Caco-2 (cell line): Measurements from ENCODE around the gene FOSL2. TPM values are rescaled to one million over a fixed set of nuclear protein-coding genes. Genes with fewer than 3 reads are reported as not detected.

Source experiments
- BruUV-seq: library from RNA; stranded (reverse); fragments of 400-500 nt; replicated peaks from 2 replicates; lab custom pipeline; 2021; lab: Mats Ljungman, UMichigan
- CTCF ChIA-PET: fragments of 300-600 bp; sonication (Branson Sonifier 250); formaldehyde crosslinking; loops from one replicate; lab custom pipeline; 2022; ENCODE audit warnings: antibody characterized with exemption; lab: Charles Lee
- POLR2A ChIA-PET: fragments of 300-600 bp; sonication (Branson Sonifier 250); formaldehyde crosslinking; loops from one replicate; lab custom pipeline; 2022; ENCODE audit warnings: antibody characterized with exemption; lab: Charles Lee
- DNase-seq, 2 experiments: peaks; one replicate each; pipeline versions ENCODE4 v3.0.0 to v3.0.0-alpha.2; 2020 to 2022
- H3K27me3 ChIP-seq: replicated peaks from 2 replicates; pipeline ENCODE4 v1.6.0; 2011; ENCODE audit warnings: low read length; ENCODE audit not compliant: control insufficient read depth, insufficient read depth
- H3K36me3 ChIP-seq: 2 replicates; pipeline ENCODE4 v1.5.1; 2011; ENCODE audit warnings: low read length; ENCODE audit not compliant: control insufficient read depth, insufficient read depth
- H3K4me1 ChIP-seq: fragments of 250-450 bp; sonication (Bioruptor Pico); 2 replicates; pipeline ENCODE4 v1.5.1; 2020; ENCODE audit warnings: mild to moderate bottlenecking
- H3K4me3 ChIP-seq: 2 replicates; pipeline ENCODE4 v1.5.1; 2011; ENCODE audit warnings: low read depth, mild to moderate bottlenecking, control low read depth, low read length
- H3K9me3 ChIP-seq: fragments of 250-450 bp; sonication (Bioruptor Pico); 2 replicates; pipeline ENCODE4 v1.5.1; 2020; ENCODE audit warnings: mild to moderate bottlenecking, moderate library complexity
- H3K27ac Mint-ChIP-seq: one replicate; pipeline ENCODE4 v1.8.0; 2022; ENCODE audit warnings: mixed read lengths; ENCODE audit not compliant: unreplicated experiment
- H3K27me3 Mint-ChIP-seq: one replicate; pipeline ENCODE4 v1.8.0; 2022; ENCODE audit warnings: mixed read lengths; ENCODE audit not compliant: insufficient read depth, unreplicated experiment
- H3K36me3 Mint-ChIP-seq: one replicate; pipeline ENCODE4 v1.8.0; 2022; ENCODE audit warnings: mild to moderate bottlenecking, mixed read lengths; ENCODE audit not compliant: insufficient read depth, unreplicated experiment
- H3K4me1 Mint-ChIP-seq: one replicate; pipeline ENCODE4 v1.8.0; 2022; ENCODE audit warnings: low read depth, mixed read lengths; ENCODE audit not compliant: unreplicated experiment
- H3K4me3 Mint-ChIP-seq: one replicate; pipeline ENCODE4 v1.8.0; 2022; ENCODE audit warnings: mild to moderate bottlenecking, moderate library complexity, mixed read lengths; ENCODE audit not compliant: unreplicated experiment
- H3K9me3 Mint-ChIP-seq: one replicate; pipeline ENCODE4 v1.8.0; 2022; ENCODE audit warnings: mixed read lengths; ENCODE audit not compliant: unreplicated experiment
- CTCF ChIP-seq, 2 experiments: fragments of 200-600 bp in 1 of 2; IDR thresholded peaks; 1 replicate in 1 of 2; 2 replicates in 1 of 2; pipeline versions ENCODE4 v1.5.1 to v1.8.0; 2011 to 2022; ENCODE audit warnings: antibody characterized with exemption in 1 of 2, control low read depth in 1 of 2, inconsistent platforms in 1 of 2, low read depth in 1 of 2, low read length in 1 of 2, mild to moderate bottlenecking in 1 of 2, moderate library complexity in 1 of 2; ENCODE audit not compliant: insufficient read depth in 1 of 2, severe bottlenecking in 1 of 2, unreplicated experiment in 1 of 2
- intact Hi-C: fragments of 100-400 bp; cut with micrococcal nuclease; formaldehyde crosslinking; loops from one replicate; pipeline ENCODE4 v1.10.0; 2022; ENCODE audit not compliant: unreplicated experiment
- total RNA-seq: library from RNA; stranded (reverse); gene quantifications from 2 replicates; pipeline ENCODE4 v1.2.3, GENCODE V29; 2022

The FOSL2 gene
- total RNA-seq, 1 experiment from 2014 or later, result 64.6 TPM

GRCh38 chr2:28348149-28348567, 44.5 kb upstream of the FOSL2 start:
- CTCF ChIA-PET, result no interaction called here
- Mint-ChIP-seq H3K27me3 (no peaks in the 10 kb centered on the region), H3K9me3 (no peaks in the 10 kb centered on the region), H3K4me1 (peaks cover 7% of the 10 kb centered on the region), H3K27ac (no peak overlapping the region), H3K36me3 (no peaks in the 10 kb centered on the region), H3K4me3 (no peak overlapping the region)
- no peak for TF ChIP-seq CTCF (IDR thresholded peaks at IDR 0.05; ENCODE audit: insufficient read depth in 1 of 2, low read depth in 1 of 2, low read length in 1 of 2, severe bottlenecking in 1 of 2, unreplicated experiment in 1 of 2)
- BruUV-seq, result no TSS peak
- POLR2A ChIA-PET, result no interaction called here
- Histone ChIP-seq H3K36me3 (no peaks in the 10 kb centered on the region), H3K9me3 (no peaks in the 10 kb centered on the region), H3K27me3 (no peaks in the 10 kb centered on the region), H3K4me3 (no peak overlapping the region), H3K4me1 (peaks cover 8% of the 10 kb centered on the region)
- DNase-seq, result no peak
- intact Hi-C loops, result no loop called here

- BruUV-seq, result no TSS peak
- POLR2A ChIA-PET, result no interaction called here
- CTCF ChIA-PET, result no interaction called here
- H3K9me3 Mint-ChIP-seq, result no peaks in the 10 kb centered on the region
- H3K27ac Mint-ChIP-seq, result no peak overlapping the region
- peaks cover 8% of the 10 kb centered on the region for H3K4me1 ChIP-seq
- H3K4me3 Mint-ChIP-seq, result no peak overlapping the region
- H3K27me3 Mint-ChIP-seq, result no peaks in the 10 kb centered on the region
- H3K27me3 ChIP-seq, result no peaks in the 10 kb centered on the region
- no peak overlapping the region for H3K4me3 ChIP-seq
- no peaks in the 10 kb centered on the region for H3K9me3 ChIP-seq
- no peak for DNase-seq
- intact Hi-C loops, result no loop called here
- no peaks in the 10 kb centered on the region for H3K36me3 ChIP-seq
- H3K36me3 Mint-ChIP-seq, result no peaks in the 10 kb centered on the region
- no peak for TF ChIP-seq CTCF (IDR thresholded peaks at IDR 0.05; ENCODE audit: insufficient read depth in 1 of 2, low read depth in 1 of 2, low read length in 1 of 2, severe bottlenecking in 1 of 2, unreplicated experiment in 1 of 2)
- peaks cover 7% of the 10 kb centered on the region for H3K4me1 Mint-ChIP-seq
Observed at GRCh38 chr2:28348921-28349320, 43.7 kb upstream of the FOSL2 start.

DNA sequence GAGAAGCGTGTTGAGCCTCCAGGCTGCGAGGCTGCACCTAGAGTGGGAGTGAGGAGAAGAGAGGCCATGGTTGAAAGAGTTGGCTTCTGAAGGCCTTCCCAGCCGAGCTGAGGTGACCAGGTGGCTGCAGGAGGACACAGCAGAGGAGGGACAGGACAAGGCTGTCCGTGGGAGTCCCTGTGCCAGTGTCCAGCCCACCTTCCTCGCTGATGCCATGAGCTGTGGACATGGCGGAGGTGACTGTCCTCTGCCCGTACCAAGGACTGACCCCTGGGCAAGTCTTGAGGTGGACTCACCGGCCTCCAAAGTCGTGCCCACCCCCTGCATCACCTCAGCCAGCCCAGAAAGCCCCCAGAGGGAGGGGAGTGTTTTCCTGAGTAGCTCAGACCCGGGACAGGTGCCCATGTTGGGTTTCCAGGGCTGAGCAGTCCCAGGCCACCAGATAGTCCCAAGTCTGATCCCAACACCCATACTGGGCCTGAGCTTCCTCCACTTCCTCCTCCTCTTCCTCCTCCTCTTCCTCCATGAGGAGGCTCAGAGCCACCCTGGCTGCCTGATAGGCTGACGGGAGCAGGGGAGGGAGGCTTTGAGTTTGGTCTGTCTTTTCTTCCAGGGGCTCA, 43.0 kb upstream of the FOSL2 start:
- no TSS peak for BruUV-seq
- no peaks in the 10 kb centered on the region for H3K9me3 ChIP-seq
- TF ChIP-seq CTCF (IDR thresholded peaks at IDR 0.05; ENCODE audit: insufficient read depth in 1 of 2, low read depth in 1 of 2, low read length in 1 of 2, severe bottlenecking in 1 of 2, unreplicated experiment in 1 of 2), result no peak
- H3K4me1 Mint-ChIP-seq, result peaks cover 7% of the 10 kb centered on the region
- ChIA-PET POLR2A (no interaction called here), CTCF (no interaction called here)
- no peak for DNase-seq
- intact Hi-C loops, result no loop called here
- H3K27me3 ChIP-seq, result no peaks in the 10 kb centered on the region
- H3K36me3 Mint-ChIP-seq, result no peaks in the 10 kb centered on the region
- no peaks in the 10 kb centered on the region for H3K36me3 ChIP-seq
- H3K9me3 Mint-ChIP-seq, result no peaks in the 10 kb centered on the region
- H3K27me3 Mint-ChIP-seq, result no peaks in the 10 kb centered on the region
- H3K4me3 Mint-ChIP-seq, result no peak overlapping the region
- no peak overlapping the region for H3K4me3 ChIP-seq
- no peak overlapping the region for H3K27ac Mint-ChIP-seq
- H3K4me1 ChIP-seq, result peaks cover 5% of the 10 kb centered on the region
